H9 (cell line): ENCODE measurements around the gene SCAF8. TPM values are rescaled to one million over a fixed set of nuclear protein-coding genes. Genes with fewer than 3 reads are reported as not detected.

Experiments used
- DNase-seq: peaks from one replicate; pipeline ENCODE4 v3.0.0-alpha.2; 2017
- H2AFZ ChIP-seq: one replicate; pipeline ENCODE4 v1.6.1; 2013; ENCODE audit warnings: mild to moderate bottlenecking, low read length, control low read depth, moderate library complexity
- H2AK5ac ChIP-seq: 2 replicates; pipeline ENCODE4 v1.6.1; 2013; ENCODE audit warnings: low read length, control low read depth, mixed read lengths; ENCODE audit not compliant: insufficient read length
- H2BK120ac ChIP-seq: one replicate; pipeline ENCODE4 v1.6.1; 2013; ENCODE audit warnings: low read depth, mild to moderate bottlenecking, low read length, control low read depth, inconsistent platforms; ENCODE audit not compliant: poor library complexity, severe bottlenecking
- H2BK12ac ChIP-seq: 2 replicates; pipeline ENCODE4 v1.6.1; 2013; ENCODE audit warnings: low read length, control low read depth, mixed read lengths, low read depth; ENCODE audit not compliant: insufficient read length
- H2BK15ac ChIP-seq: 2 replicates; pipeline ENCODE4 v1.6.1; 2013; ENCODE audit warnings: low read depth, low read length, control low read depth
- H2BK20ac ChIP-seq: one replicate; pipeline ENCODE4 v1.6.1; 2013; ENCODE audit warnings: low read depth, mild to moderate bottlenecking, low read length, control low read depth, inconsistent platforms; ENCODE audit not compliant: poor library complexity, severe bottlenecking
- H2BK5ac ChIP-seq: 2 replicates; pipeline ENCODE4 v1.6.1; 2013; ENCODE audit warnings: low read length, control low read depth, mixed read lengths; ENCODE audit not compliant: insufficient read length
- H3K14ac ChIP-seq: 2 replicates; pipeline ENCODE4 v1.6.1; 2013; ENCODE audit warnings: low read length, control low read depth; ENCODE audit not compliant: insufficient read depth
- H3K18ac ChIP-seq: 2 replicates; pipeline ENCODE4 v1.6.1; 2013; ENCODE audit warnings: low read depth, mild to moderate bottlenecking, mixed read lengths, low read length, control low read depth; ENCODE audit not compliant: insufficient read length
- H3K23ac ChIP-seq: 2 replicates; pipeline ENCODE4 v1.6.1; 2013; ENCODE audit warnings: low read length, control low read depth, mixed read lengths, low read depth; ENCODE audit not compliant: insufficient read length
- H3K23me2 ChIP-seq: 2 replicates; pipeline ENCODE4 v1.6.1; 2013; ENCODE audit warnings: low read depth, mild to moderate bottlenecking, mixed read lengths, low read length, control low read depth; ENCODE audit not compliant: insufficient read length, poor library complexity, severe bottlenecking
- H3K27ac ChIP-seq: 2 replicates; pipeline ENCODE4 v1.5.1; 2013; ENCODE audit warnings: low read length, control low read depth, mixed read lengths, low read depth; ENCODE audit not compliant: insufficient read length
- H3K27me3 ChIP-seq: 2 replicates; pipeline ENCODE4 v1.6.1; 2013; ENCODE audit warnings: low read length, control low read depth, inconsistent platforms; ENCODE audit not compliant: insufficient read depth
- H3K4ac ChIP-seq: 2 replicates; pipeline ENCODE4 v1.6.1; 2013; ENCODE audit warnings: low read depth, mild to moderate bottlenecking, control low read depth, inconsistent platforms, low read length, moderate library complexity
- H3K4me1 ChIP-seq: 2 replicates; pipeline ENCODE4 v1.6.1; 2013; ENCODE audit warnings: low read length, control low read depth, inconsistent platforms; ENCODE audit not compliant: insufficient read depth
- H3K4me2 ChIP-seq: 2 replicates; pipeline ENCODE4 v1.6.1; 2013; ENCODE audit warnings: low read length, control low read depth, mixed read lengths; ENCODE audit not compliant: insufficient read length, insufficient read depth
- H3K56ac ChIP-seq: 2 replicates; pipeline ENCODE4 v1.6.1; 2013; ENCODE audit warnings: low read depth, mild to moderate bottlenecking, mixed read lengths, low read length, control low read depth; ENCODE audit not compliant: insufficient read length
- H3K79me1 ChIP-seq: 2 replicates; pipeline ENCODE4 v1.6.1; 2013; ENCODE audit warnings: low read depth, mild to moderate bottlenecking, moderate library complexity, low read length, control low read depth, inconsistent platforms; ENCODE audit not compliant: insufficient read depth, poor library complexity, severe bottlenecking
- H3K79me2 ChIP-seq: 2 replicates; pipeline ENCODE4 v1.6.1; 2013; ENCODE audit warnings: low read length, control low read depth, inconsistent platforms; ENCODE audit not compliant: insufficient read depth
- H3K9ac ChIP-seq: 2 replicates; pipeline ENCODE4 v1.6.1; 2013; ENCODE audit warnings: low read length, control low read depth, mixed read lengths; ENCODE audit not compliant: insufficient read length; ENCODE audit errors: extremely low read depth
- H3K9me3 ChIP-seq: one replicate; pipeline ENCODE4 v1.6.1; 2013; ENCODE audit warnings: low read depth, low read length, inconsistent platforms; ENCODE audit not compliant: control insufficient read depth
- H3T11ph ChIP-seq: one replicate; pipeline ENCODE4 v1.6.1; 2013; ENCODE audit warnings: mild to moderate bottlenecking, low read length, control low read depth, inconsistent platforms
- H4K20me1 ChIP-seq: one replicate; pipeline ENCODE4 v1.6.1; 2013; ENCODE audit not compliant: control insufficient read depth, insufficient read length, insufficient read depth
- H4K5ac ChIP-seq: 2 replicates; pipeline ENCODE4 v1.6.1; 2013; ENCODE audit warnings: low read depth, mild to moderate bottlenecking, mixed read lengths, low read length, control low read depth; ENCODE audit not compliant: insufficient read length
- H4K8ac ChIP-seq: replicated peaks from 2 replicates; pipeline ENCODE4 v1.6.1; 2013; ENCODE audit warnings: low read length, control low read depth, mixed read lengths, low read depth; ENCODE audit not compliant: insufficient read length
- H4K91ac ChIP-seq: 2 replicates; pipeline ENCODE4 v1.6.1; 2013; ENCODE audit warnings: low read depth, mild to moderate bottlenecking, moderate library complexity, mixed read lengths, low read length, control low read depth; ENCODE audit not compliant: insufficient read length
- H3K27ac Mint-ChIP-seq, 3 experiments: 2 replicates in 2 of 3; 3 replicates in 1 of 3; pipeline ENCODE4 v1.8.0; 2020 to 2021; ENCODE audit warnings: mixed read lengths in 3 of 3, mild to moderate bottlenecking in 1 of 3, moderate library complexity in 1 of 3
- H3K27me3 Mint-ChIP-seq: 2 replicates; pipeline ENCODE4 v1.8.0; 2021; ENCODE audit warnings: low read depth, mild to moderate bottlenecking, moderate library complexity, mixed read lengths
- H3K36me3 Mint-ChIP-seq, 3 experiments: 2 replicates in 2 of 3; 3 replicates in 1 of 3; pipeline ENCODE4 v1.8.0; 2020 to 2021; ENCODE audit warnings: low read depth in 3 of 3, mixed read lengths in 3 of 3; ENCODE audit not compliant: insufficient read depth in 1 of 3
- H3K4me1 Mint-ChIP-seq, 2 experiments: 2 replicates each; pipeline ENCODE4 v1.8.0; 2020; ENCODE audit warnings: mixed read lengths in 2 of 2
- H3K4me3 Mint-ChIP-seq, 2 experiments: 2 replicates in 1 of 2; 3 replicates in 1 of 2; pipeline ENCODE4 v1.8.0; 2020 to 2021; ENCODE audit warnings: mild to moderate bottlenecking in 2 of 2, mixed read lengths in 2 of 2, moderate library complexity in 1 of 2
- H3K9me3 Mint-ChIP-seq, 2 experiments: 2 replicates in 1 of 2; 3 replicates in 1 of 2; pipeline ENCODE4 v1.8.0; 2020; ENCODE audit warnings: mild to moderate bottlenecking in 2 of 2, mixed read lengths in 2 of 2, moderate library complexity in 1 of 2
- CTCF ChIP-seq: fragments of 200-600 bp; sonication (generic); conservative IDR thresholded peaks from 3 replicates; pipeline ENCODE4 v1.8.0; 2021; ENCODE audit warnings: antibody characterized with exemption, mild to moderate bottlenecking
- WGBS: extraction: QIAGEN DNeasy Blood & Tissue Kit; methylation state at CpG from one replicate; pipeline ENCODE4 v1.1.7; 2013; ENCODE audit warnings: missing lambda C conversion rate, low lambda C conversion rate, mixed read lengths; ENCODE audit not compliant: insufficient read length; ENCODE audit errors: extremely low coverage; 5-methylcytosine and 5-hydroxymethylcytosine counted together
- total RNA-seq: library from RNA; stranded (reverse); gene quantifications from 2 replicates; pipeline ENCODE4 v1.2.1, GENCODE V29; 2021

Gene SCAF8
- total RNA-seq, 1 experiment from 2014 or later: 78.5 TPM

DNA sequence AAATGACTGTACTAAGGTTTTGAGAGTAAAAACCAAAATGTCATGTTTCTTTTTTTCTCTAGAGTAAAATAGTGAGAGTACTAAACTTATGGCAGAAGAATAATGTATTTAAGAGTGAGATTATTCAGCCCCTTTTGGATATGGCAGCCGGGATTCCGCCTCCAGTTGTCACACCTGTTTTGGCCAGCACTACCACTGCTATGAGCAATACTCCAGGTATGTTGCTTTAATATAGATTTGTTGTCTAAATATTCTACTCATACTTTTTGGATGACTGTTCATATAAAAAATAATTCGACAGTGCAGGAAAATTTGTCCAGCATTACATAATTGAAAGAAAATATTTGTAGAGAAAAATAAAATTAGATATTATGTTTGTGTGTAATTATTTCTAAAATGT, 59.5 kb downstream of the SCAF8 start:
- Histone ChIP-seq H3K9me3 (no peaks in the 10 kb centered on the region), H3K23me2 (no peaks in the 10 kb centered on the region), H3K23ac (no peak overlapping the region), H2BK20ac (no peak overlapping the region), H3K79me2 (no peaks in the 10 kb centered on the region; the same call in 1 of the 2 replicates), H3K79me1 (no peaks in the 10 kb centered on the region), H3K18ac (no peak overlapping the region), H3K4ac (no peak overlapping the region), H3K56ac (no peak overlapping the region), H2BK5ac (no peak overlapping the region), H2AK5ac (no peak overlapping the region), H3T11ph (no peak overlapping the region), H4K91ac (no peak overlapping the region), H2BK120ac (no peak overlapping the region), H3K27ac (no peak overlapping the region), H4K20me1 (no peaks in the 10 kb centered on the region), H4K8ac (no peak overlapping the region), H3K4me2 (no peak overlapping the region), H3K27me3 (no peaks in the 10 kb centered on the region), H2AFZ (no peak overlapping the region), H2BK15ac (no peak overlapping the region), H4K5ac (no peak overlapping the region), H3K4me1 (no peaks in the 10 kb centered on the region), H3K14ac (no peak overlapping the region), H3K9ac (no peak overlapping the region), H2BK12ac (no peak overlapping the region)
- H3K27ac Mint-ChIP-seq: no peak overlapping the region; a peak in 1 of 7 replicates
- no peaks in the 10 kb centered on the region for H3K27me3 Mint-ChIP-seq
- peaks cover 24 to 67% (median 60%) of the 10 kb centered on the region in 3 experiments for H3K36me3 Mint-ChIP-seq
- WGBS: no CpG with 5 or more reads among the region's 3 CpGs
- no peak overlapping the region for H3K4me3 Mint-ChIP-seq
- no peak for TF ChIP-seq CTCF
- no peak for DNase-seq
- H3K4me1 Mint-ChIP-seq: no peaks in the 10 kb centered on the region
- H3K9me3 Mint-ChIP-seq: no peaks in the 10 kb centered on the region
